ENCODE data around the gene SMAD3.

DNA sequence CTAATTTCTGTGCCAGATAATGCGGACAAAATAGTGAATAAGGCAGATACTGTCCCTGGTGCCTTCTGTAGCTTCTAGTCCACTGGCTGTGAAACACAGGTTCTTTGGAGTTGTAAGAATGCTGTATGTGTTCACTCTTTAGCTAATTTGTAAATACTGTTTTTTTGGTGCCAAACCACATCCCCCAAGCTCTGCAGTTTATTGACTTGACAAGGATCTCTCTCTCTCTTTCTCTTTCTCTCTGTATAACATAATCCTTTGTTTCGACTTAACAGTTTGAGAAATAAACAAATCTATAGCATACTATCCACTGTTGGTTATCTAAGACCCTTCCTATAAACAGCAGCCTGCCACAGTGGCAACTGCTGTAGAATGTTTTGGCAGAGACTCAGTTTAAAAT, 7.6 kb downstream of the SMAD3 start:
- TF ChIP-seq, protein P1, sequence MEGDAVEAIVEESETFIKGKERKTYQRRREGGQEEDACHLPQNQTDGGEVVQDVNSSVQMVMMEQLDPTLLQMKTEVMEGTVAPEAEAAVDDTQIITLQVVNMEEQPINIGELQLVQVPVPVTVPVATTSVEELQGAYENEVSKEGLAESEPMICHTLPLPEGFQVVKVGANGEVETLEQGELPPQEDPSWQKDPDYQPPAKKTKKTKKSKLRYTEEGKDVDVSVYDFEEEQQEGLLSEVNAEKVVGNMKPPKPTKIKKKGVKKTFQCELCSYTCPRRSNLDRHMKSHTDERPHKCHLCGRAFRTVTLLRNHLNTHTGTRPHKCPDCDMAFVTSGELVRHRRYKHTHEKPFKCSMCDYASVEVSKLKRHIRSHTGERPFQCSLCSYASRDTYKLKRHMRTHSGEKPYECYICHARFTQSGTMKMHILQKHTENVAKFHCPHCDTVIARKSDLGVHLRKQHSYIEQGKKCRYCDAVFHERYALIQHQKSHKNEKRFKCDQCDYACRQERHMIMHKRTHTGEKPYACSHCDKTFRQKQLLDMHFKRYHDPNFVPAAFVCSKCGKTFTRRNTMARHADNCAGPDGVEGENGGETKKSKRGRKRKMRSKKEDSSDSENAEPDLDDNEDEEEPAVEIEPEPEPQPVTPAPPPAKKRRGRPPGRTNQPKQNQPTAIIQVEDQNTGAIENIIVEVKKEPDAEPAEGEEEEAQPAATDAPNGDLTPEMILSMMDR (IDR thresholded peaks at IDR 0.05), result no peak
- no peak for TF ChIP-seq POLR2A (IDR thresholded peaks at IDR 0.05)
